SK-MEL-5 (cell line): ENCODE measurements around the gene HERC6. TPM values are rescaled to one million over a fixed set of nuclear protein-coding genes. Genes with fewer than 3 reads are reported as not detected.
A peak's percentile ranks its signal among the peaks of the same experiment; 100 is the strongest.

Source experiments
- DNase-seq: peaks from one replicate; pipeline ENCODE4 v3.0.0-alpha.2; 2016; ENCODE audit warnings: low read depth, low spot score
- in situ Hi-C: cut with HindIII; loops from 2 replicates; pipeline ENCODE4 v1.10.0; 2016; ENCODE audit warnings: low sequenced_read_pairs, high pct_unique_total_duplicates, low pct_unique_long_range_greater_than_20kb
- small RNA-seq, 2 experiments: library from RNA; depleted of rRNA; stranded (forward); fragments of <200 nt; gene quantifications; one replicate each; pipeline ENCODE3, GENCODE V24; 2014
- total RNA-seq: library from RNA; depleted of rRNA; stranded (reverse); fragments of >200 nt; shearing (Covaris generic); gene quantifications from 2 replicates; pipeline ENCODE4 v1.2.3, GENCODE V29; 2014; rRNA removed

HERC6 gene
- total RNA-seq, 1 experiment from 2014 or later: 2.0 TPM

GRCh38 chr4:88458104-88458740, 79.6 kb downstream of the HERC6 start:
- no peak for DNase-seq
- in situ Hi-C loops: no loop called here

GRCh38 chr4:88465653-88466192, 87.1 kb downstream of the HERC6 start:
- in situ Hi-C loops: no loop called here
- no peak for DNase-seq

- peak; percentile 10 for DNase-seq
- in situ Hi-C loops: no loop called here
Measured at GRCh38 chr4:88467392-88467791, 88.7 kb downstream of the HERC6 start.

GRCh38 chr4:88477229-88477860, 98.7 kb downstream of the HERC6 start:
- DNase-seq: no peak
- in situ Hi-C loops: no loop called here

GRCh38 chr4:88478247-88478646, 99.6 kb downstream of the HERC6 start:
- in situ Hi-C loops: no loop called here
- no peak for DNase-seq

GRCh38 chr4:88481537-88481936, 102.9 kb downstream of the HERC6 start:
- in situ Hi-C loops: no loop called here
- peak; percentile 47 for DNase-seq

- in situ Hi-C loops: no loop called here
- no peak for DNase-seq
Measured at GRCh38 chr4:88489100-88489761, 110.6 kb downstream of the HERC6 start.

Small RNA genes within 50 kb of the gene (small RNA-seq; reads per million reads assigned to genes)
- 0 reads per million in 2 experiments for gene RF00019

Other genes with a start within 250 kb of the HERC6 start
- gene ABCG2, start 220.2 kb upstream of the HERC6 start, total RNA-seq: 2.0 TPM in 2 replicates
- gene PPM1K, start 94.3 kb upstream of the HERC6 start, total RNA-seq: 3.0 and 4.8 TPM in 2 replicates
- gene HERC5, start 78.3 kb downstream of the HERC6 start, total RNA-seq: 5.3 and 6.1 TPM in 2 replicates
- 142 and 153 TPM in 2 replicates for gene PYURF, start 144.9 kb downstream of the HERC6 start, total RNA-seq
- 3.0 and 5.4 TPM in 2 replicates for gene HERC3, start 213.6 kb downstream of the HERC6 start, total RNA-seq